Hematopoietic multipotent progenitor cell (in vitro differentiated cells): ENCODE data around the gene THSD8. TPM values are rescaled to one million over a fixed set of nuclear protein-coding genes. Genes with fewer than 3 reads are reported as not detected.
"Not testable (repeated sequence)": the region's sequence is repeated elsewhere in the genome, so short reads cannot be mapped to it uniquely, and the experiment has no call there.

Experiments
- DNase-seq, 3 donors: peaks; one replicate each; pipeline ENCODE4 v3.0.0-alpha.2; 2011 to 2015; ENCODE audit warnings: low read depth in 2 of 3, low spot score in 2 of 3
- total RNA-seq: library from RNA; depleted of rRNA; stranded (reverse); fragments of >200 nt; gene quantifications from one replicate; pipeline ENCODE4 v1.2.3, GENCODE V29; 2012

THSD8 gene
- total RNA-seq, 1 donor: not detected

GRCh38 chr19:12817188-12817587, 15.3 kb downstream of the THSD8 start:
- not testable (repeated sequence) for DNase-seq

GRCh38 chr19:12817810-12818209, 15.9 kb downstream of the THSD8 start:
- DNase-seq: not testable (repeated sequence)

GRCh38 chr19:12821761-12822160, 19.9 kb downstream of the THSD8 start:
- DNase-seq: no peak

DNA sequence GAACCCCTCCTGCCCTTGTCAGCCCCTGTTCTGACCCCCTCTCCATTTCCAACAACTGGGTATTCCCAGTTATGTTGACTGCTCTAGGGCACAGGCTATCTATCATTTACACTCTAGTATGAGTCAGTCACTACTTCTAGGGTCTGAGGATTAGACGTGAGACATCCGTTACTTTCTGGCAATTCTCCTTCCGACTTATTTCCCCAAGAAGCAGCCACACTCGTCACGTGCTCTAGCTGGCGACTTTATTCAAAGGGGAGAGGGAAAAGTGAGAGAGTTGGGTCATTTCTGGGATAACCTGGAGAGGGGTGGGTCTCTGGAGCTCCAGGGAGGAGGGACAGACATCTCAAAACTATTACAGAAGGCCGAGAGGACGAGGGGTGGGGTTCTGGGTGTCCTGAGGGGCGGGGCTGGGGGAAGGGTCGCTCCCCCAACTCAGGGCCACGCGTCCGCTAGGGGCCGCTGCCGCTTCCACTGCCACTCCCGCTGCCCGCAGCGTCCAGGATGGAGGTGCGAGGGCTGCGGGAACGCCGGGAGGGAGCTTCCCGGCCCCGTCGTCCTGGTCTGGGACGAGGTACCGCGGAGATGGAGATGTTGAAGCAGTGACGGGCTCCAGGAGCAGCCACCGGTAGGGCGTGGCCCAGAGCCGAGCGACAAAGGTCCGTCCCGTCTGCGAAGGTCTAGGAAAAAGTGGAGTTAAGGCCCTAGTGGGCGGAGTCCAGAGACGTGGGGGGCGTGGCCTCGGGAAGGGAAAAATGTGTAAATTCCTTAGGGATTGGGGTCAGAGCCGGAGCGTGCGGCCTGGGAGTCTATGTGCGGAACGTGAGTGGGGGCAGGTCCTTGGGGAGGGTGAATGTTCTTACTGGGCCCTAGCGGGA, 23.6 kb downstream of the THSD8 start:
- peak in 1 of 3 donors; percentile 59 for DNase-seq

- DNase-seq: peak in 2 of 3 donors; percentile 72 to 85
Measured at GRCh38 chr19:12828494-12828893, 26.6 kb downstream of the THSD8 start.

DNA sequence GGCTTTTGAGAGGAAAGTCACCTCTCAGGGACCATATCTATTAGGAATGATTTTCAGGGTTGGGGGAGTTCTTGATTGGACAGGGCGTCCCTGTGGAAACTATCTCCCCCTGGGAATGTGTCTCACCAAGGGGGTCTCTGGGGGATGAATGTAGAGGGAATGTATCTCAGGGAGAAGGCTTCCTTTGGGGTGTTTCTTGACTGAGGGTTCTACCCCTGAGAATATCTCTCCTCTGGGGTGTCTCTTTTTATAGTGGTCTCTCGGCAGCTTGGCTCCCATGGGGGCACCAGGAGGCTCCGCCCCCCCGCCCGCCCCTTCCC, 31.5 kb downstream of the THSD8 start:
- DNase-seq: no peak

- DNase-seq: peak in 1 of 3 donors; percentile 24
Measured at GRCh38 chr19:12833738-12834565, 32.1 kb downstream of the THSD8 start.

DNA sequence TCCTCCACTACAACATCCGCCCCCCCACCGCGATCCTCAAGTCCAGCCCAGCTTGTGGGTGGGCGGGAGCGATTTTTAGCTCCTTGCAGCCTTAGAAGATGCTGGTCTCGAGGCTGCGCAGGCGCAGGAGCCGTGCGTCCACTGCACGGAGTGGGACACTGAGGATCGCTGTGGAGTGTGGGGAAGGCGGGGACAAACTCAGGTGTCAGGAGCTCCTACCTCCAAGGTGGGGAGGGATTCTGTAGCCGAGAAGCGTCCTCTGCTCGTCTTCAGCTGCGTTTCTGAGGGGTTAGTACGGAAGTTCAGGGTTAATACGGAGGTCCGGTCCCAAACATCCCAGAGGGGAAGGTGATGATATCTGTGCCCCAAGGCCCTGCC, 32.7 kb downstream of the THSD8 start, which contains the start of gene RTBDN:
Gene RTBDN, minus strand, starts transcription at position 14 of the 378 bp plus-strand sequence. CDS start 4,600 bp downstream, outside the sequence.
- no peak for DNase-seq

- DNase-seq: peak in 1 of 3 donors; percentile 46
Measured at GRCh38 chr19:12834976-12835757, 33.3 kb downstream of the THSD8 start.

- DNase-seq: no peak
Measured at GRCh38 chr19:12836529-12836863, 34.6 kb downstream of the THSD8 start.

GRCh38 chr19:12837225-12837624, 35.4 kb downstream of the THSD8 start:
- DNase-seq: no peak

GRCh38 chr19:12838182-12838885, 36.5 kb downstream of the THSD8 start, which contains the start of gene MAST1:
TSS of gene MAST1 (plus strand) at chr19:12838515. CDS start at chr19:12838573, 58 bp downstream.
- peak in 1 of 3 donors; percentile 59 for DNase-seq

- peak in 1 of 3 donors; percentile 34 for DNase-seq
Measured at GRCh38 chr19:12838886-12839756, 37.3 kb downstream of the THSD8 start.

- peak in 2 of 3 donors; percentile 75 to 77 for DNase-seq
Measured at GRCh38 chr19:12840091-12841079, 38.5 kb downstream of the THSD8 start.

DNA sequence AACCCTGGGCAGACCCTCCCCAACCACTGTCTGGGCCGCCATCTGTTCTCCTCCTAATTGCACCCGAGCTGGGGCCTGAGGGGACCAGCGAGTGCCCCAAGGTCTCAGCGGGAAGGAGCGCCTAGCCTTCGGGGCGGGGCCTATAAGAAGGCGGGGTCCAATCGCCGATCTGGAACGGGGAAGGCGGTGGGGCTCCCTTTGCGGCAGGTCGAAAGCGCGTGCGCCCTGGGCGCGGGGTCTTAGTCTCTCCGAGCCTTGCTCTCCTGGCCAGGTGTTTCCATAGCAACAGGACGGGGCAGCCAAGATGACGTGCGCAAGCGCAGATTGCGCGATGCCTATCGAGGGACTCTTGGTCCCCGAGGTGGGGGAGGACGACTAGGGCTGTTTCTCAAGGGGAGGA, 39.2 kb downstream of the THSD8 start:
- DNase-seq: peak in 1 of 3 donors; percentile 38

- no peak for DNase-seq
Measured at GRCh38 chr19:12842511-12842910, 40.6 kb downstream of the THSD8 start.

DNA sequence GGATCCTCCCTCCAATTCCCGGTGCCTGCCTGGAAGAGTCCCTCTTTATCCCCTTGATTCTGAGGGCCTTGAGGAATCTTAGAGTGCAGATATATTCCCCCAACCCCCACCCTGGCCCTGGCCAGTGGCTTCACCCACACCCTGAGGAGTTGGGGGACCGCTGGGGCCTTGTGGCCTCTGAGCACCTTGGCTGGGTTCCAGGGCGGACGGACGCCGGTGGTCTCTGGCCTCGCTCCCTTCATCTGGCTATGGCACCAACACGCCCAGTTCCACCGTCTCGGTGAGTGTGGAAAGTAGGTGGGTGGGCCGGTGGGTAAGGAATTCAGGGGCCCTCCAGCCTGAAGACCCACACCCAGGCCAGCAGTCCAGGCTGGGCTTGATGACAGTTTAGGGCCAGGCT, 41.5 kb downstream of the THSD8 start:
- no peak for DNase-seq
